RPMI7951 (cell line): ENCODE measurements around the gene AGT. TPM values are rescaled to one million over a fixed set of nuclear protein-coding genes. Genes with fewer than 3 reads are reported as not detected.

Experiments
- total RNA-seq: library from RNA; depleted of rRNA; stranded (reverse); fragments of >200 nt; shearing (Covaris generic); gene quantifications from 2 replicates; pipeline ENCODE4 v1.2.3, GENCODE V29; 2014; rRNA removed

Gene AGT
- total RNA-seq, 1 experiment from 2014 or later, result not detected

Other genes starting within 250 kb of the AGT start
- 16.5 and 20.3 TPM in 2 replicates for gene COG2, start 71.6 kb downstream of the AGT start, total RNA-seq
- 0.12 TPM in 1 of 2 replicates, not detected in the other for gene CAPN9, start 33.3 kb upstream of the AGT start, total RNA-seq
- 37.6 and 39.2 TPM in 2 replicates for gene C1orf198, start 154.4 kb upstream of the AGT start, total RNA-seq